Transverse colon (tissue), 4 donors: ENCODE results near the gene ZFP90.
"Not testable (repeated sequence)": the region's sequence is repeated elsewhere in the genome, so short reads cannot be mapped to it uniquely, and the experiment has no call there.

Experiments used
- CTCF ChIP-seq, 5 experiments: fragments of 200-600 bp in 3 of 5; fragments of 450-650 bp in 2 of 5; sonication (generic) in 3 of 5; IDR thresholded peaks; 1 replicate in 2 of 5; 2 replicates in 3 of 5; pipeline ENCODE4 v1.5.1; 2016 to 2017; ENCODE audit warnings: antibody characterized with exemption in 5 of 5, inconsistent platforms in 3 of 5, mild to moderate bottlenecking in 2 of 5, moderate library complexity in 1 of 5
- POLR2A ChIP-seq: fragments of 450-650 bp; IDR thresholded peaks from one replicate; pipeline ENCODE4 v1.6.1; 2016; ENCODE audit warnings: antibody characterized with exemption, mild to moderate bottlenecking, moderate library complexity
- POLR2AphosphoS5 ChIP-seq, 3 donors: sonication (generic); formaldehyde crosslinking; IDR thresholded peaks; one replicate each; pipeline ENCODE4 v1.6.1; 2016; ENCODE audit warnings: antibody characterized with exemption in 3 of 3

DNA sequence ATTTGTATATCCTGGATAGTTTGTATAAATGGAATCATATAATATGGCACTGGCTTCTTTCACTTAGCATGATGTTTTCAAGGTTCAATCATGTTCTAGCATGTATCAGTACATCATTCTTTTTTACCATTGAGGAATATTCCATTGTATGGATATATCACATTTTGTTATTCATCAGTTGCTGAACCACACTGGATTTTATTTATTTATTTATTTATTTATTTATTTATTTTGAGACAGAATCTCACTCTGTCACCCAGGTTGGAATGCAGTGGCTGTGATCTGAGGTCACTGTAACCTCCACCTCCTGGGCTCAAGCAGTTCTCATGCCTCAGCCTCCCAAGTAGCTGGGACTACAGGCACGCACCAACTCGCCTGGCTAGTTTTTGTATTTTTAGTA is 21.2 kb downstream of the ZFP90 start:
- TF ChIP-seq POLR2A; CTCF (IDR thresholded peaks at IDR 0.05); POLR2AphosphoS5 (IDR thresholded peaks at IDR 0.05): not testable (repeated sequence)
